ENCODE measurements around the gene NPL. TPM values are rescaled to one million over a fixed set of nuclear protein-coding genes. Genes with fewer than 3 reads are reported as not detected.

The NPL gene
- total RNA-seq, 2 donors from 2014 or later = 0.99 to 2.6 TPM

- Histone ChIP-seq H3K27ac (no peak overlapping the region), H3K36me3 (replicated peaks in 1 of 2; ENCODE audit: insufficient read depth in 1 of 2, low read depth in 2 of 2) (no peaks in the 10 kb centered on the region), H3K9me3 (no peaks in the 10 kb centered on the region), H3K4me1 (no peaks in the 10 kb centered on the region), H3K27me3 (no peaks in the 10 kb centered on the region), H3K4me3 (no peak overlapping the region)
- ATAC-seq (no peak), DNase-seq (no peak)
- intact Hi-C loops (cut with DNase I) = no loop called here
- TF ChIP-seq POLR2A (IDR thresholded peaks at IDR 0.05) = no peak
- no peak for TF ChIP-seq CTCF (IDR thresholded peaks at IDR 0.05)
- 73 to 81% methylated on average over 4 of the region's 4 CpGs for WGBS, 2 donors
These were observed 27.9 kb upstream of the NPL start for GRCh38 chr1:182761396-182762395.

- Histone ChIP-seq H3K4me3 (no peak overlapping the region), H3K27ac (no peak overlapping the region), H3K4me1 (no peaks in the 10 kb centered on the region), H3K9me3 (no peaks in the 10 kb centered on the region), H3K36me3 (replicated peaks in 1 of 2; ENCODE audit: insufficient read depth in 1 of 2, low read depth in 2 of 2) (no peaks in the 10 kb centered on the region), H3K27me3 (no peaks in the 10 kb centered on the region)
- intact Hi-C loops (cut with DNase I) = no loop called here
- TF ChIP-seq CTCF (IDR thresholded peaks at IDR 0.05) (no peak), POLR2A (IDR thresholded peaks at IDR 0.05) (no peak)
- 70 to 75% methylated on average over 4 of the region's 4 CpGs for WGBS, 2 donors
- DNase-seq = no peak
- no peak for ATAC-seq
These were observed 27.0 kb upstream of the NPL start for GRCh38 chr1:182762536-182762935.

- Histone ChIP-seq H3K36me3 (replicated peaks in 1 of 2; ENCODE audit: insufficient read depth in 1 of 2, low read depth in 2 of 2) (no peaks in the 10 kb centered on the region), H3K4me3 (no peak overlapping the region), H3K27ac (no peak overlapping the region), H3K9me3 (no peaks in the 10 kb centered on the region), H3K27me3 (no peaks in the 10 kb centered on the region), H3K4me1 (no peaks in the 10 kb centered on the region)
- 53 to 57% methylated on average over 4 of the region's 4 CpGs for WGBS, 2 donors
- intact Hi-C loops (cut with DNase I) = no loop called here
- no peak for TF ChIP-seq POLR2A (IDR thresholded peaks at IDR 0.05)
- TF ChIP-seq CTCF (IDR thresholded peaks at IDR 0.05) = no peak
- ATAC-seq (no peak), DNase-seq (no peak)
These were observed 25.4 kb upstream of the NPL start for GRCh38 chr1:182764029-182764727.

GRCh38 chr1:182765391-182765790 is 24.2 kb upstream of the NPL start:
- Histone ChIP-seq H3K27me3 (no peaks in the 10 kb centered on the region), H3K9me3 (no peaks in the 10 kb centered on the region), H3K4me3 (no peak overlapping the region), H3K36me3 (replicated peaks in 1 of 2; ENCODE audit: insufficient read depth in 1 of 2, low read depth in 2 of 2) (no peaks in the 10 kb centered on the region), H3K27ac (no peak overlapping the region), H3K4me1 (no peaks in the 10 kb centered on the region)
- no peak for ATAC-seq
- no peak for TF ChIP-seq CTCF (IDR thresholded peaks at IDR 0.05)
- no peak for TF ChIP-seq POLR2A (IDR thresholded peaks at IDR 0.05)
- WGBS, 2 donors = 75 to 76% methylated on average over 3 of the region's 3 CpGs
- DNase-seq = no peak
- intact Hi-C loops (cut with DNase I) = no loop called here
